Heart right ventricle (tissue), 16 donors: ENCODE measurements around the gene IL1RN. TPM values are rescaled to one million over a fixed set of nuclear protein-coding genes. Genes with fewer than 3 reads are reported as not detected.

Source experiments
- ATAC-seq, 8 donors: fragments of 200-7000 bp; cut with Tn5 transposase; one replicate each; pipeline ENCODE4 v1.9.1; 2020; ENCODE audit warnings: mild to moderate bottlenecking in 8 of 8, moderate library complexity in 8 of 8, moderate number of reproducible peaks in 1 of 8
- DNase-seq, 2 donors: peaks; one replicate each; pipeline ENCODE4 v3.0.0-alpha.2; 2020
- H3K27ac ChIP-seq, 10 donors: fragments of 200-600 bp; sonication (generic) in 2 of 10; one replicate each; pipeline versions ENCODE4 v1.5.0 to v1.8.0; 2020 to 2022; ENCODE audit warnings: mild to moderate bottlenecking in 3 of 10
- H3K27me3 ChIP-seq, 7 donors: fragments of 200-600 bp; one replicate each; pipeline ENCODE4 v1.8.0; 2021 to 2022; ENCODE audit warnings: mild to moderate bottlenecking in 2 of 7
- H3K36me3 ChIP-seq, 9 donors: fragments of 200-600 bp; sonication (generic) in 1 of 9; one replicate each; pipeline versions ENCODE4 v1.5.0 to v1.8.0; 2020 to 2022; ENCODE audit warnings: mild to moderate bottlenecking in 2 of 9
- H3K4me1 ChIP-seq, 9 donors: fragments of 200-600 bp; sonication (generic) in 1 of 9; one replicate each; pipeline versions ENCODE4 v1.5.0 to v1.8.0; 2020 to 2022; ENCODE audit warnings: mild to moderate bottlenecking in 4 of 9
- H3K4me3 ChIP-seq, 10 donors: fragments of 200-600 bp; sonication (generic) in 2 of 10; one replicate each; pipeline versions ENCODE4 v1.5.0 to v1.8.0; 2020 to 2022; ENCODE audit warnings: mild to moderate bottlenecking in 7 of 10, moderate library complexity in 2 of 10
- H3K9me3 ChIP-seq, 11 donors: fragments of 200-600 bp in 10 of 11; sonication (generic) in 2 of 11; one replicate each; pipeline versions ENCODE4 v1.5.0 to v1.8.0; 2013 to 2022; ENCODE audit warnings: mild to moderate bottlenecking in 2 of 11, control low read depth in 1 of 11, moderate library complexity in 1 of 11
- WGBS, 2 donors: extraction: QIAGEN DNeasy Blood & Tissue Kit; methylation state at CpG; one replicate each; pipeline ENCODE4 v1.1.7; 2013; ENCODE audit warnings: inconsistent platforms in 1 of 2; 5-methylcytosine and 5-hydroxymethylcytosine counted together
- intact Hi-C, 10 donors: fragments of 100-400 bp; cut with DNase I; formaldehyde crosslinking; loops; one replicate each; pipeline versions ENCODE4 v1.11.1 to v1.14.2; 2022
- polyA plus RNA-seq, 2 donors: library from polyadenylated mRNA; stranded (reverse); fragments of 200-250 nt; gene quantifications; one replicate each; pipeline ENCODE4 v1.2.3, GENCODE V29; 2013
- total RNA-seq, 10 donors: library from RNA; stranded (reverse); fragmentation: NEBNext Ultra II Directional in 3 of 10; extraction: Animal tissue kit (Norgen Biotek cat#: 25700) in 3 of 10; gene quantifications; one replicate each; pipeline versions ENCODE4 v1.2.1 to v1.2.4, GENCODE V29; 2021 to 2023
- TF ChIP-seq, protein P1 (sequence below), 9 donors: fragments of 200-600 bp; sonication (generic) in 2 of 9; IDR thresholded peaks; one replicate each; pipeline versions ENCODE4 v1.5.0 to v1.8.0; 2021 to 2022; ENCODE audit warnings: antibody characterized with exemption in 9 of 9, mild to moderate bottlenecking in 5 of 9, moderate library complexity in 1 of 9
- donor health status: Arrhythmogenic right ventricular cardiomyopathy.
- donor health status: ischemic (EF 13 %, LVEDD 7.1; RV severe dilation, severe dysfunction).
- donor health status: healthy with polysubstance abuse.
- donor health status: DM: no; HTN: yes; CAD: no.
- donor health status: DM: no; HTN: no; CAD: no.
- donor health status: ischemic (EF 25% LVEDD 6.9; RV normal size, moderate dysfunction).
- donor health status: ischemic (EF 25% LVEDD 5.7; RV mildly dilated, moderate dysfunction).
- donor health status: healthy.
- donor health status: DM: yes; HTN: yes; CAD: no.
- donor health status: Ischemic cardiomyopathy.
- donor health status: ischemic (EF 35%, LVEDD 5.7; RV mildly dilated, moderate dysfunction).
- donor health status: nonischemic (EF 11% LVEDD 7.7; RV severe dilation, severe dysfunction).
- donor health status: DM: yes; HTN: yes; CAD: no.
- donor health status: PGD.
- donor health status: ischemic (EF 29% LVEDD 5.4; RV normal size, mild dysfunction).
- donor health status: nonischemic (EF 23%, LVEDD 6.1; RV moderate dilation, normal function).

The IL1RN gene
- total and polyA plus RNA-seq, 12 donors = 0.22 to 9.2 (median 0.85) TPM; not detected in 2

- no peak for ATAC-seq
- no peak for DNase-seq
- H3K9me3 ChIP-seq = no peaks in the 10 kb centered on the region
- intact Hi-C loops = no loop called here
- 61% methylated on average over 3 of the region's 3 CpGs for WGBS, 2 donors
- no peak overlapping the region for H3K4me3 ChIP-seq
- H3K4me1 ChIP-seq = peaks cover 0 to 44% (median 5%) of the 10 kb centered on the region in 9 donors
- peak overlapping the region in 1 of 10 donors; percentile 8 for H3K27ac ChIP-seq
- no peaks in the 10 kb centered on the region for H3K36me3 ChIP-seq
- TF ChIP-seq, protein P1, sequence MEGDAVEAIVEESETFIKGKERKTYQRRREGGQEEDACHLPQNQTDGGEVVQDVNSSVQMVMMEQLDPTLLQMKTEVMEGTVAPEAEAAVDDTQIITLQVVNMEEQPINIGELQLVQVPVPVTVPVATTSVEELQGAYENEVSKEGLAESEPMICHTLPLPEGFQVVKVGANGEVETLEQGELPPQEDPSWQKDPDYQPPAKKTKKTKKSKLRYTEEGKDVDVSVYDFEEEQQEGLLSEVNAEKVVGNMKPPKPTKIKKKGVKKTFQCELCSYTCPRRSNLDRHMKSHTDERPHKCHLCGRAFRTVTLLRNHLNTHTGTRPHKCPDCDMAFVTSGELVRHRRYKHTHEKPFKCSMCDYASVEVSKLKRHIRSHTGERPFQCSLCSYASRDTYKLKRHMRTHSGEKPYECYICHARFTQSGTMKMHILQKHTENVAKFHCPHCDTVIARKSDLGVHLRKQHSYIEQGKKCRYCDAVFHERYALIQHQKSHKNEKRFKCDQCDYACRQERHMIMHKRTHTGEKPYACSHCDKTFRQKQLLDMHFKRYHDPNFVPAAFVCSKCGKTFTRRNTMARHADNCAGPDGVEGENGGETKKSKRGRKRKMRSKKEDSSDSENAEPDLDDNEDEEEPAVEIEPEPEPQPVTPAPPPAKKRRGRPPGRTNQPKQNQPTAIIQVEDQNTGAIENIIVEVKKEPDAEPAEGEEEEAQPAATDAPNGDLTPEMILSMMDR (IDR thresholded peaks at IDR 0.05) = no peak
- H3K27me3 ChIP-seq = peaks cover 0 to 5% (median 0%) of the 10 kb centered on the region in 7 donors
Measured at GRCh38 chr2:113120861-113121260, 6.5 kb upstream of the IL1RN start.

DNA sequence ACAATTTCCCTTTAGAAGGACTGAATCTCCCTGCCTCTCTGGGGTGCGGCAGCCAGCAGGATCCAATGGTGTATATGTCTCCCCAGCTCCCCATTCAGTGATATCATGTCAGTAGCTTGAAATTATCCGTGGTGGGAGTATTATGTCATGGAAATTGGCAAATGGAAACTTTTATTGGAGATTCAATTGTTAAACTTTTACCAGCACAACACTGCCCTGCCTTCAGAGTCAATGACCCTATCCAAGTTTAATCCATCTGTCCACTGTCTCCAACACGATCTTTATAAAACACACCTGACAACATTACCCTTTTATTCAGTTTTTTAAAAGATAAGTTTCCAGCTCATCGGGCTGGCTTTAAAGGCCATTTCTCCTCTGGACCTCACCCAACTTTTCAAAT, 5.0 kb upstream of the IL1RN start:
- Histone ChIP-seq H3K4me1 (peaks cover 0 to 41% (median 5%) of the 10 kb centered on the region in 9 donors), H3K4me3 (no peak overlapping the region), H3K36me3 (no peaks in the 10 kb centered on the region), H3K27me3 (peaks cover 0 to 5% (median 0%) of the 10 kb centered on the region in 7 donors), H3K27ac (no peak overlapping the region), H3K9me3 (no peaks in the 10 kb centered on the region)
- TF ChIP-seq, protein P1 (IDR thresholded peaks at IDR 0.05) = no peak
- ATAC-seq (no peak), DNase-seq (no peak)
- 80 to 81% methylated on average over 4 of the region's 4 CpGs for WGBS, 2 donors
- intact Hi-C loops = no loop called here

DNA sequence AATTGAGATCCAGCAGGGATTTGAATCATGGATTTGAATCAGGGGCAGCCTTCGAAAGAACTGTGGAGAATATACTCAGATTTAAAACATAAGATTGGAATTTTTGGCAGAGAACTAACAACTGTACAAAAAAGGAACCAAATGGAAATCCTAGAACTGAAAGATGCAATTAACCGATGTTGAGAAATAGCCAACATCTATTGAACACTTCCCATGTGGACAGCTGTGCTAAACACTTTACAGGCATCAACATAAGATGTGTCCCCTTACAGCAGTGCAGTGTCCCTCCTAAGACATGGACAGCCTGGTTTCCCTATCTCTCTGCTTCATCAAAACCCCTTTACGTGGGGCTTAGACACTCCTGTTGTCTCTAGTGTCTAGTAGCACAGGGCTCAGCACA, 3.7 kb upstream of the IL1RN start:
- 75 to 78% methylated on average over 3 of the region's 3 CpGs for WGBS, 2 donors
- peaks cover 0 to 40% (median 5%) of the 10 kb centered on the region in 9 donors for H3K4me1 ChIP-seq
- peaks cover 0 to 5% (median 0%) of the 10 kb centered on the region in 7 donors for H3K27me3 ChIP-seq
- H3K27ac ChIP-seq = peak overlapping the region in 1 of 10 donors; percentile 63
- TF ChIP-seq, protein P1 (IDR thresholded peaks at IDR 0.05) = no peak
- no peaks in the 10 kb centered on the region for H3K36me3 ChIP-seq
- intact Hi-C loops = no loop called here
- H3K9me3 ChIP-seq = no peaks in the 10 kb centered on the region
- H3K4me3 ChIP-seq = no peak overlapping the region
- no peak for DNase-seq
- ATAC-seq = peak in 1 of 8 donors; percentile 26

GRCh38 chr2:113124181-113124961, 3.0 kb upstream of the IL1RN start:
- TF ChIP-seq, protein P1 (IDR thresholded peaks at IDR 0.05) = no peak
- Histone ChIP-seq H3K27ac (peak overlapping the region in 1 of 10 donors; percentile 63), H3K36me3 (no peaks in the 10 kb centered on the region), H3K27me3 (peaks cover 0 to 5% (median 0%) of the 10 kb centered on the region in 7 donors), H3K4me1 (peaks cover 0 to 40% (median 5%) of the 10 kb centered on the region in 9 donors), H3K9me3 (no peaks in the 10 kb centered on the region), H3K4me3 (no peak overlapping the region)
- ATAC-seq (peak; percentile 25 to 68 (median 43)), DNase-seq (peak in 1 of 2 donors; percentile 12)
- WGBS, 2 donors = 31 to 36% methylated on average over 12 of the region's 12 CpGs
- intact Hi-C loops = no loop called here
